Measurements from ENCODE around the gene SGCA. TPM values are rescaled to one million over a fixed set of nuclear protein-coding genes. Genes with fewer than 3 reads are reported as not detected.

The SGCA gene
- total RNA-seq, 4 donors from 2014 or later: 1.9 to 15.1 (median 6.9) TPM

- Histone ChIP-seq H3K4me1 (peaks cover 12 to 48% (median 16%) of the 10 kb centered on the region in 3 donors), H3K27me3 (peaks cover 5 to 41% (median 9%) of the 10 kb centered on the region in 4 donors), H3K27ac (no peak overlapping the region), H3K36me3 (no peaks in the 10 kb centered on the region), H3K9me3 (no peaks in the 10 kb centered on the region), H3K4me3 (no peak overlapping the region)
- no peak for DNase-seq
- no peak for TF ChIP-seq POLR2A (IDR thresholded peaks at IDR 0.05)
- no peak for TF ChIP-seq CTCF (IDR thresholded peaks at IDR 0.05)
- 41 to 70% methylated on average over 5 of the region's 6 CpGs for WGBS, 2 donors
- intact Hi-C loops (cut with DNase I): no loop called here
Observed at GRCh38 chr17:50127697-50128361, 38.0 kb upstream of the SGCA start.

GRCh38 chr17:50128441-50129352 is 37.1 kb upstream of the SGCA start:
- Histone ChIP-seq H3K27ac (peak overlapping the region in 2 of 4 donors; percentile 4 to 29), H3K4me3 (peak overlapping the region; percentile 24 to 73 (median 42)), H3K4me1 (peaks cover 12 to 54% (median 15%) of the 10 kb centered on the region in 3 donors), H3K27me3 (peaks cover 5 to 41% (median 9%) of the 10 kb centered on the region in 4 donors), H3K36me3 (no peaks in the 10 kb centered on the region), H3K9me3 (no peaks in the 10 kb centered on the region)
- WGBS, 2 donors: 30 to 31% methylated on average over 23 to 24 of the region's 32 CpGs
- DNase-seq: no peak
- intact Hi-C loops (cut with DNase I): no loop called here
- no peak for TF ChIP-seq POLR2A (IDR thresholded peaks at IDR 0.05)

GRCh38 chr17:50129353-50129727 is 36.5 kb upstream of the SGCA start:
- peak overlapping the region; percentile 24 to 73 (median 42) for H3K4me3 ChIP-seq
- WGBS, 2 donors: no CpG with 5 or more reads among the region's 31 CpGs
- intact Hi-C loops (cut with DNase I): no loop called here
- peak overlapping the region in 1 of 4 donors; percentile 9 for H3K27ac ChIP-seq
- peaks cover 0 to 4% (median under 1%) of the 10 kb centered on the region in 3 donors for H3K36me3 ChIP-seq
- peaks cover 5 to 41% (median 9%) of the 10 kb centered on the region in 4 donors for H3K27me3 ChIP-seq
- TF ChIP-seq CTCF (IDR thresholded peaks at IDR 0.05): no peak
- TF ChIP-seq POLR2A (IDR thresholded peaks at IDR 0.05): no peak
- H3K9me3 ChIP-seq: no peaks in the 10 kb centered on the region
- H3K4me1 ChIP-seq: peaks cover 11 to 55% (median 12%) of the 10 kb centered on the region in 3 donors
- no peak for DNase-seq

- no peak for DNase-seq
- Histone ChIP-seq H3K4me1 (peaks cover 11 to 60% (median 12%) of the 10 kb centered on the region in 3 donors), H3K27me3 (peaks cover 5 to 41% (median 9%) of the 10 kb centered on the region in 4 donors), H3K4me3 (peak within 1 kb of the TSS; percentile 24 to 73 (median 42)), H3K27ac (peak within 1 kb of the TSS in 2 of 4 donors; percentile 9 to 29), H3K36me3 (peaks cover 3 to 10% (median 6%) of the 10 kb centered on the region in 3 donors), H3K9me3 (no peaks in the 10 kb centered on the region)
- 0 to 5% methylated on average over 5 to 8 of the region's 84 CpGs for WGBS, 2 donors
- intact Hi-C loops (cut with DNase I): no loop called here
- TF ChIP-seq POLR2A (IDR thresholded peaks at IDR 0.05) (no peak), CTCF (IDR thresholded peaks at IDR 0.05) (no peak)
Observed at GRCh38 chr17:50129728-50130558, 35.9 kb upstream of the SGCA start, which contains the start of gene SAMD14. Gene SAMD14, minus strand, starts transcription at chr17:50130160. Its CDS starts 5,201 bp downstream, at chr17:50124959.

Data from esophagus squamous epithelium (tissue), 5 donors.